Measurements from ENCODE around the gene GPR22. TPM values are rescaled to one million over a fixed set of nuclear protein-coding genes. Genes with fewer than 3 reads are reported as not detected.

The GPR22 gene
- total RNA-seq, 1 donor from 2014 or later: under 0.01 TPM

DNA sequence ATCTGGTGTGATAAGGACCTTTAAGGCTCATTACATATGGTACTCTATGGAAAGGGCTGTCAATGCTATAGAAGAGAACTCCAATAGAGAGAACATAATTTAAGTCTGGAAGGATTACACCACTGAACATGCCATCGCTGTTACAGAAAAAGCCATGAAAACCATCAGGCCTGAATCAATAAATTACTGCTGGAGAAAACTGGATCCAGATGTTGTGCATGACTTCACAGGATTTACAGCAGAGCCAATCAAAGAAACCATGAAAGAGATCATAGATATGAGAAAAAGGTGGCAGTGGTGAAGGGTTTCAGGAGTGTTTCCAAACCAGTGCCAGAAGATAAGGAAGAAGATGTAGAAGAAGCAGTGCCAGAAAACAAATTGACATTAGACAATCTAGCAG lies 18.9 kb upstream of the GPR22 start:
- Histone ChIP-seq H3K4me3 (ENCODE audit: low read depth, low read length) (no peak overlapping the region), H3K36me3 (ENCODE audit: control insufficient read depth, insufficient read depth, low read length) (no peaks in the 10 kb centered on the region), H3K27me3 (ENCODE audit: control insufficient read depth, insufficient read depth, low read length) (no peaks in the 10 kb centered on the region)
- TF ChIP-seq, protein P1, sequence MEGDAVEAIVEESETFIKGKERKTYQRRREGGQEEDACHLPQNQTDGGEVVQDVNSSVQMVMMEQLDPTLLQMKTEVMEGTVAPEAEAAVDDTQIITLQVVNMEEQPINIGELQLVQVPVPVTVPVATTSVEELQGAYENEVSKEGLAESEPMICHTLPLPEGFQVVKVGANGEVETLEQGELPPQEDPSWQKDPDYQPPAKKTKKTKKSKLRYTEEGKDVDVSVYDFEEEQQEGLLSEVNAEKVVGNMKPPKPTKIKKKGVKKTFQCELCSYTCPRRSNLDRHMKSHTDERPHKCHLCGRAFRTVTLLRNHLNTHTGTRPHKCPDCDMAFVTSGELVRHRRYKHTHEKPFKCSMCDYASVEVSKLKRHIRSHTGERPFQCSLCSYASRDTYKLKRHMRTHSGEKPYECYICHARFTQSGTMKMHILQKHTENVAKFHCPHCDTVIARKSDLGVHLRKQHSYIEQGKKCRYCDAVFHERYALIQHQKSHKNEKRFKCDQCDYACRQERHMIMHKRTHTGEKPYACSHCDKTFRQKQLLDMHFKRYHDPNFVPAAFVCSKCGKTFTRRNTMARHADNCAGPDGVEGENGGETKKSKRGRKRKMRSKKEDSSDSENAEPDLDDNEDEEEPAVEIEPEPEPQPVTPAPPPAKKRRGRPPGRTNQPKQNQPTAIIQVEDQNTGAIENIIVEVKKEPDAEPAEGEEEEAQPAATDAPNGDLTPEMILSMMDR (IDR thresholded peaks at IDR 0.05; ENCODE audit: insufficient read depth, low read length, severe bottlenecking): no peak
- no peak for DNase-seq (ENCODE audit: low read depth)
- no peak for FAIRE-seq

DNA sequence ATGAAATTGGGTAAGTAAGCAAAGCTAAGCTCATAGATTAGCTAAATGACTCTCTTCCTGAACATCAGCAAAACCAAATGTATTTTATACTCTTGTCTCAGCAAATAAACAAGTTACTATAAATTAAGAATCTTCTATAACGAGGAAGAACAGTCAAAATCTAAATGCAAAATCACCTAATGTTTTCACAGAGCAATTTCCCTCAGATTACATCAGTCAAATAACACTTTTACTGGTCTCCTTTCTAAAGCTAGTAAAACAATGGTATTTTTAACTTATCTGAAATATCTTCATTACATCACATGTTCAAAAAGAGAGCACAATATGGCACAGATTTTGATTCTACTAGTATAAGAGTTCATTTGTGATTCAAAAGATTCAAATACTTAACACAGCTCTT lies 16.5 kb upstream of the GPR22 start:
- no peaks in the 10 kb centered on the region for H3K36me3 ChIP-seq (ENCODE audit: control insufficient read depth, insufficient read depth, low read length)
- DNase-seq (ENCODE audit: low read depth) (no peak), FAIRE-seq (no peak)
- TF ChIP-seq, protein P1 (IDR thresholded peaks at IDR 0.05; ENCODE audit: insufficient read depth, low read length, severe bottlenecking): no peak
- no peaks in the 10 kb centered on the region for H3K27me3 ChIP-seq (ENCODE audit: control insufficient read depth, insufficient read depth, low read length)
- H3K4me3 ChIP-seq (ENCODE audit: low read depth, low read length): no peak overlapping the region

DNA sequence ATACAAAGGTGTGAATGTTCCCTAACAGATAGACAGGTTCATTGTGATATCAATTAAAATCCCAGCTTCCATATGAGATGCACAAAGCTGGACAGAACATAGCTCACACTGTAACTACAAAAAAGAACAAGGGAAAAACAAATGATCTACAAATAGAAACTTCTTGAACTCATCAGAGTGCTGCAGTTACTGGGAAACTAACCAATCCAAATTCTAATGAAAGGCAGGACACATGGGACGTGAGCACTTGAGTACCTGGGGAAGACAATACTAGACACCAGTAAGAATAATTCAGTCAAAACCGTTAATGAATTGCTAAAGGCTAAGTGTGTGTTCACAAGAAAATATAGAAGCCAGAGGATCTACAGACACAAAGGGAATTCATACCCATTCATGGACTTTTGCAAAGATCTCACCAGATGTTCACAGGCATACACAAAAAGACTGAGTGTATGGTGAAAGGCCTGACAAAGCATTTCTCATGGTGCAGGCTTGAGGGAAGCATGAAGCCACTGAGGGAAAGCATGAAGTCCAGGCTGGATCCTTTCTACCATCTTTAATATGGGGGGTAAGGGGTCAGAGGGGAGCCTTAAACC lies 7.8 kb upstream of the GPR22 start:
- no peaks in the 10 kb centered on the region for H3K36me3 ChIP-seq (ENCODE audit: control insufficient read depth, insufficient read depth, low read length)
- H3K4me3 ChIP-seq (ENCODE audit: low read depth, low read length): no peak overlapping the region
- DNase-seq (ENCODE audit: low read depth) (no peak), FAIRE-seq (peak; percentile 18)
- no peaks in the 10 kb centered on the region for H3K27me3 ChIP-seq (ENCODE audit: control insufficient read depth, insufficient read depth, low read length)
- TF ChIP-seq, protein P1 (IDR thresholded peaks at IDR 0.05; ENCODE audit: insufficient read depth, low read length, severe bottlenecking): no peak

DNA sequence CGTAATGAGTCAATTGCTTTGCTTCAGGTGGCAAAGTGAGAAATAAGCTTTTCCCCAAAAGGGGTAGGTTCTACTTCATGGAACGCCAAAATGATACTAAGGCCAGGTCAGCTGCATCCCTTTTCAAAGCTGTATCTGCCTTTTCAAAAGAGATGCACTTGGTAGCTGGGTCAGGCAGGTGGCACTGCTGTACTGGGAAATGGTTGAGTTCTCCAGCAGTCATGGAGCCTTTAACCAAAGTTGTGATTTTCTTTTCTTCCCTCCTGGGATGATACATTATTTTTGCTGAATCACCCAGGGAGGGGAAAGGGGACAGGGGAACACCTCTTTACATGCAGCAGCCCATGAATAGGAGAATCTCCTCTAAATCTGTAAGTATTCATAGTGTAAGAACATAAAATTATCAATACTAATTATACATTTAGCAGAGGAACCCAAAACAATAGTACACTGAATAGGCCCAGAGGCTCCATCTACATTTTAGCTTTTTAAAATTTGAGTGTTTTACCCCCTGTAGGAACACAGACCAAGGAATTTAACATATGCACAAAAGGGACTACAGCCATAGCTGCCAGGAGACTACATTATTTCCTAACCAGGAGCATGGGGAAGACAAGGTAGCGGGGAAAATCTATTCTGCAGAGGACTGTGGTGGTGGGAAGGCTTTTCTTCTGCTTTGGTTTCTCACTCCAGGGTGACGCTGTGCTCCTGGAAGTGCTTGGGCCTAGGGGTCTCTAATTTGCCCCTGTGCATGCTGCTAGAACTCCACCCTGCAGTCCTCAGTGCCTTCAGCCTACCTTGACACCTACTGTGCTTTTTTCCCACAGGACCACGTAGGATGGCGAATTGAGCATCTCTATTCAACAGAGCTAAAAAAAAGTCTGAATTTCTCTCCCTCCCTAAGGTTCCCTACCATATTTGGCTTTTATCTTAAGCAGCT lies 6.4 kb upstream of the GPR22 start:
- H3K36me3 ChIP-seq (ENCODE audit: control insufficient read depth, insufficient read depth, low read length): no peaks in the 10 kb centered on the region
- H3K27me3 ChIP-seq (ENCODE audit: control insufficient read depth, insufficient read depth, low read length): no peaks in the 10 kb centered on the region
- peak; percentile 62 for DNase-seq (ENCODE audit: low read depth)
- TF ChIP-seq, protein P1 (IDR thresholded peaks at IDR 0.05; ENCODE audit: insufficient read depth, low read length, severe bottlenecking): peak; percentile 84
- no peak overlapping the region for H3K4me3 ChIP-seq (ENCODE audit: low read depth, low read length)
- no peak for FAIRE-seq

DNA sequence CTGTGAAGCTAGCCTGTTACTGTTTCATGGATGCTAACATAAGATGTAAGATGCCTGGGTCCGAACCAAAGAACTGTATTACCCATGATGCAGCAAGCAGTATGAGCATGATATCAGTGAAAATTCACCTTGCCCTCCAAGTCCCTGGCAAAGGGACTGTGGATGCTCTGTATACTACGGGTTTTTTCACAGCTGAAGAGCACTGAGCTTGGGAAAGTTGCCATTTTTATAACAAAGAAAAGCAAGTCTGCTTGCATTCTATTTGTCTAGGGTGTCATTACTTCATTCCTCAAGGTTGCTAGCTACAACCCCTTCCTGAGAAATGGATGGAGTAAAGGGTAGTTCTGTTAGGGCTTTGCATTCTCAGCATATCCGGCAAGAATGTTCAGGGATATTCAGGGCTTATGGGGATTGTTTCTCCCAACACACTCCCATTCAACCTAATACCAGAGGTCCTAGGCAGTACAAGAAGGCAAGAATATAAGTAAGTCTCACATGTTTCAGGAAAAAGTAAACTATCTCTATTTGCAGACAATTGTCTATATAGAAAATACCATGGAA lies 5.1 kb upstream of the GPR22 start:
- TF ChIP-seq, protein P1 (IDR thresholded peaks at IDR 0.05; ENCODE audit: insufficient read depth, low read length, severe bottlenecking): no peak
- Histone ChIP-seq H3K4me3 (ENCODE audit: low read depth, low read length) (no peak overlapping the region), H3K36me3 (ENCODE audit: control insufficient read depth, insufficient read depth, low read length) (no peaks in the 10 kb centered on the region), H3K27me3 (ENCODE audit: control insufficient read depth, insufficient read depth, low read length) (no peaks in the 10 kb centered on the region)
- DNase-seq (ENCODE audit: low read depth) (no peak), FAIRE-seq (peak; percentile 7)
